Aorta (tissue), 5 donors: ENCODE data around the gene ERC1. TPM values are rescaled to one million over a fixed set of nuclear protein-coding genes. Genes with fewer than 3 reads are reported as not detected.

Source experiments
- ATAC-seq: fragments of 200-7000 bp; cut with Tn5 transposase; one replicate; pipeline ENCODE4 v1.9.1; 2022; ENCODE audit warnings: moderate library complexity; ENCODE audit not compliant: low FRiP score
- DNase-seq, 2 donors: peaks; one replicate each; pipeline ENCODE4 v3.0.0-alpha.2; 2020
- H3K27ac ChIP-seq, 2 donors: one replicate each; pipeline ENCODE4 v1.5.1; 2013; ENCODE audit warnings: low read length in 2 of 2, mild to moderate bottlenecking in 2 of 2, moderate library complexity in 2 of 2, control low read depth in 1 of 2, inconsistent platforms in 1 of 2, low read depth in 1 of 2
- H3K27me3 ChIP-seq, 2 donors: one replicate each; pipeline ENCODE4 v1.6.1; 2013; ENCODE audit warnings: control low read depth in 1 of 2, low read length in 1 of 2, mild to moderate bottlenecking in 1 of 2, moderate library complexity in 1 of 2; ENCODE audit not compliant: insufficient read depth in 2 of 2, control insufficient read depth in 1 of 2
- H3K36me3 ChIP-seq, 2 donors: one replicate each; pipeline ENCODE4 v1.6.1; 2013; ENCODE audit warnings: control low read depth in 1 of 2, low read length in 1 of 2, mild to moderate bottlenecking in 1 of 2; ENCODE audit not compliant: insufficient read depth in 2 of 2, control insufficient read depth in 1 of 2
- H3K4me1 ChIP-seq, 2 donors: one replicate each; pipeline ENCODE4 v1.6.1; 2013; ENCODE audit warnings: low read length in 2 of 2, control low read depth in 1 of 2, mild to moderate bottlenecking in 1 of 2, moderate library complexity in 1 of 2; ENCODE audit not compliant: insufficient read depth in 2 of 2, control insufficient read depth in 1 of 2
- H3K4me3 ChIP-seq, 2 donors: one replicate each; pipeline ENCODE4 v1.5.1; 2013; ENCODE audit warnings: low read length in 2 of 2, control low read depth in 1 of 2, mild to moderate bottlenecking in 1 of 2
- H3K9me3 ChIP-seq: one replicate; pipeline ENCODE4 v1.6.1; 2013; ENCODE audit warnings: mild to moderate bottlenecking, low read length; ENCODE audit not compliant: control insufficient read depth
- WGBS, 2 donors: extraction: QIAGEN DNeasy Blood & Tissue Kit; methylation state at CpG; one replicate each; pipeline ENCODE4 v1.1.7; 2013; 5-methylcytosine and 5-hydroxymethylcytosine counted together
- intact Hi-C, 2 donors: fragments of 100-400 bp; cut with DNase I; formaldehyde crosslinking; loops; one replicate each; pipeline versions ENCODE4 v1.14.2 to v1.15.0; 2022
- polyA plus RNA-seq, 2 donors: library from polyadenylated mRNA; stranded (reverse); fragments of 200-250 nt; gene quantifications; one replicate each; pipeline ENCODE4 v1.2.3, GENCODE V29; 2013
- total RNA-seq, 2 donors: library from RNA; stranded (reverse); fragmentation: NEBNext Ultra II Directional; extraction: Animal tissue kit (Norgen Biotek cat#: 25700); gene quantifications; one replicate each; pipeline ENCODE4 v1.2.1, GENCODE V29; 2021
- donor health status: healthy with polysubstance abuse.
- donor health status: Bipolar disorder and iron deficiency.
- donor health status: DM: no; HTN: no; CAD: no.
- donor health status: DM: no; HTN: no; CAD: no.
- donor health status: DM: yes; HTN: yes; CAD: no.

Gene ERC1
- total and polyA plus RNA-seq, 4 donors, result 8.1 to 99.8 (median 45.3) TPM

DNA sequence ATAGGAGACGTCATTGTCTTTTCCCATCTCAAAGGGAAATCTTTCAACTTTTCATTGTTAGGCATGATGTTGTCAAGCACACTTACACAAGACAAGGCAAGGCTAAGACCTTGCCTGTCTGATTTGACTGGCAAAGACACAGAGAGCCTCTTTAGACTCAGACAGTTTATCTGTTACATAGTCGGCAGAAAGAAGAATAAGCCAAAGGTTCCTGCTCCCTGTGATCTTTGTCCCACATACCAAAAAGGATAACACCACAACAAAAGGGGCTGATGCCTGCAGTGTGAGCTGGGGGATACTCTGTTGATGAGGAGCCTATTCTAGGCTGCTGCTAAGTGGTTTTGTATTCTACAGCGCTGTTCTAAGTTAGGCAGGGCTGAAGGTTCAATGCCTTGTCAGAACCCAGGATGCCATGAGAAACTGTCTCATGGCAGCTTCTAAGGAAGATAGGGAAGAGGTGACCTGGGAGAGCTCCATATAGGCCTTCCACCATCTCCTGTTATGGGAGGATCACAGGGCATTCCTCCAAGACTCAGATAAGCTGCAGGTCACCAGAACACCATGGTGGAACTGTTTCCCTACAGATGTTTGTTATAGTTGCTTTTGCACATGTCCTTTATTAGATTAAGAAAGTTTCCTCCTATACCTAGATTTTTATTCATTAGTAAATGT lies 12.7 kb downstream of the ERC1 start:
- intact Hi-C loops, result no loop called here
- Histone ChIP-seq H3K27ac (no peak overlapping the region), H3K27me3 (no peaks in the 10 kb centered on the region), H3K4me3 (no peak overlapping the region), H3K4me1 (no peaks in the 10 kb centered on the region), H3K9me3 (no peaks in the 10 kb centered on the region), H3K36me3 (peaks cover 0 to 3% of the 10 kb centered on the region in 2 donors)
- WGBS, 2 donors, result 60 to 68% methylated on average over 3 of the region's 3 CpGs
- DNase-seq (no peak), ATAC-seq (no peak)

DNA sequence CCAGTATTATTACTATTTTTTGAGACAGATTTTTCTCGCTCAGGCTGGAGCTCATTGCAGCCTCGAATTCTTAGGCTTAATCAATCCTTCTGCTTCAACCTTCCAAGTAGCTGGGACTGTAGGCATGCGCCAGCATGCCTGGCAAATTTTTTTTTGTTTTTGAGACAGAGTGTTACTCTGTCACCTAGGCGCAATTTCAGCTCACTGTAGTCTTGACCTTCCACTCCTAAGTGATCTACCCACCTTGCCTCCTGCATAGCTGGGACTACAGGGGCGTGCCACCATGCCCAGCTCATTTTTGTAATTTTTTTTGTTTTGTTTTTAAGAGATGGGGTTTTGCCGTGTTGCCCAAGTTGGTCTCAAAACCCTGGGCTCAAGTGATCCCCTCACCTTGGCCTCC lies 15.2 kb downstream of the ERC1 start:
- intact Hi-C loops, result no loop called here
- no peak overlapping the region for H3K27ac ChIP-seq
- no peak overlapping the region for H3K4me3 ChIP-seq
- no peak for DNase-seq
- 92 to 95% methylated on average over 6 of the region's 6 CpGs for WGBS, 2 donors
- no peaks in the 10 kb centered on the region for H3K9me3 ChIP-seq
- H3K27me3 ChIP-seq, result no peaks in the 10 kb centered on the region
- no peak for ATAC-seq
- no peaks in the 10 kb centered on the region for H3K4me1 ChIP-seq
- H3K36me3 ChIP-seq, result peaks cover 0 to 1% of the 10 kb centered on the region in 2 donors

DNA sequence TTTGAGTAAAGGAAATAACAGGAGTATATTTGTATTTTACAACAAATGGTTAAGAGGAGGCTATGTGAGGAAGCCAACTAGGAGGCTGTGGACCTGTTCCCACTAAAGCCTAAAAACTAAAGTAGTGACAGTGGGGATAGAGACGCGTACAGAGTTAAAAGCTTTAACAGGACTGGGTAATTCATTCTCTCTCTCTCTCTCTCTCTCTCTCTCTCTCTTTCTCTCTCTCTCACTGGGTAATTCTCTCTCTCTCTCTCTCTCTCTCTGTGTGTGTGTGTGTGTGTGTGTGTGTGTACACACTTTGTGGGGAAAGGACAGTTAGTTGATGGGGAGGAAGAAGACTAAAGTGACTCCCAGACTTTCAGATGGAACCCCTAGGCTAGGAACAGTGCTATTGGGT lies 16.3 kb downstream of the ERC1 start:
- DNase-seq (no peak), ATAC-seq (no peak)
- Histone ChIP-seq H3K4me1 (no peaks in the 10 kb centered on the region), H3K36me3 (no peaks in the 10 kb centered on the region), H3K27me3 (no peaks in the 10 kb centered on the region), H3K4me3 (no peak overlapping the region), H3K9me3 (no peaks in the 10 kb centered on the region), H3K27ac (no peak overlapping the region)
- 83 to 93% methylated on average over 2 of the region's 2 CpGs for WGBS, 2 donors
- intact Hi-C loops, result no loop called here

DNA sequence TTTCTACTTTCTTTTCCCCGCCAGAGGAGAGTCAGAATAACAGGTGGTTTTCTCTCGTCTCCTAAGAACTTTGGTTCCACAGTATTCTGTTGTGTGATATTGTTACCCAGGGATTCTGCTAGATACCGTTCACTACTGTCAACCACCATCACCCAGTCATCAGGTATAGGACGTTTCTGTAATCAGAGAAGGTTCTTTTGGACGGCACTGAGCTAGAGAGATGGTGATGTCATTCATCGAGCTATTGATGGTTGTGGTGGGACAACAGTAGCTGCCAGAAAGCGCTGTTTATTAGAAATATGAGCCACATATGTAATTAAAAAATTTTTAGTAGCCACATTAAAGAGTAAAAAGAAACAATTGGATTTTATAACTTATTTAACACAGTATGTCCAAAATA lies 17.0 kb downstream of the ERC1 start:
- Histone ChIP-seq H3K9me3 (no peaks in the 10 kb centered on the region), H3K4me1 (no peaks in the 10 kb centered on the region), H3K27me3 (no peaks in the 10 kb centered on the region), H3K4me3 (no peak overlapping the region), H3K27ac (no peak overlapping the region), H3K36me3 (no peaks in the 10 kb centered on the region)
- intact Hi-C loops, result no loop called here
- 88 to 89% methylated on average over 7 of the region's 7 CpGs for WGBS, 2 donors
- ATAC-seq (no peak), DNase-seq (no peak)

DNA sequence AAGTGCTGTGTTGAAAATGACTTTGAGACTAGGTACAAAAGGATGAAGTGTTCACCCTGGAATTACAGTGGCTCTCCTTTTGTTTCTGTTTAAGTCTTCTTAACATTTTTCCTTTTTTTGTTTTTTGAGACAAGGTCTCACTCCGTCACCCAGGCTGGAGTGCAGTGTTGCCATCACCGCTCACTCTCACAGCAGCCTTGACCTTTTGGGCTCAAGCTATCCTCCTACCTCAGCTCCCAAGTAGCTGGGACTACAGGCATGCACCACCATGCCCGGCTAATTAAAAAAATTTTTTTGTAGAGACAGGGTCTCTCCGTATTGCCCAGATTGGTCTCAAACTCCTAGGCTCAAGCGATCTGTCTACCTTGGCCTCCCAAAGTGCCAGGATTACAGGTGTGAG lies 20.1 kb downstream of the ERC1 start:
- no peak for ATAC-seq
- intact Hi-C loops, result no loop called here
- DNase-seq, result no peak
- no peaks in the 10 kb centered on the region for H3K36me3 ChIP-seq
- no peaks in the 10 kb centered on the region for H3K9me3 ChIP-seq
- H3K4me1 ChIP-seq, result peaks cover 0 to 2% of the 10 kb centered on the region in 2 donors
- H3K27me3 ChIP-seq, result no peaks in the 10 kb centered on the region
- no peak overlapping the region for H3K27ac ChIP-seq
- no peak overlapping the region for H3K4me3 ChIP-seq
- WGBS, 2 donors, result 97 to 99% methylated on average over 5 of the region's 5 CpGs

DNA sequence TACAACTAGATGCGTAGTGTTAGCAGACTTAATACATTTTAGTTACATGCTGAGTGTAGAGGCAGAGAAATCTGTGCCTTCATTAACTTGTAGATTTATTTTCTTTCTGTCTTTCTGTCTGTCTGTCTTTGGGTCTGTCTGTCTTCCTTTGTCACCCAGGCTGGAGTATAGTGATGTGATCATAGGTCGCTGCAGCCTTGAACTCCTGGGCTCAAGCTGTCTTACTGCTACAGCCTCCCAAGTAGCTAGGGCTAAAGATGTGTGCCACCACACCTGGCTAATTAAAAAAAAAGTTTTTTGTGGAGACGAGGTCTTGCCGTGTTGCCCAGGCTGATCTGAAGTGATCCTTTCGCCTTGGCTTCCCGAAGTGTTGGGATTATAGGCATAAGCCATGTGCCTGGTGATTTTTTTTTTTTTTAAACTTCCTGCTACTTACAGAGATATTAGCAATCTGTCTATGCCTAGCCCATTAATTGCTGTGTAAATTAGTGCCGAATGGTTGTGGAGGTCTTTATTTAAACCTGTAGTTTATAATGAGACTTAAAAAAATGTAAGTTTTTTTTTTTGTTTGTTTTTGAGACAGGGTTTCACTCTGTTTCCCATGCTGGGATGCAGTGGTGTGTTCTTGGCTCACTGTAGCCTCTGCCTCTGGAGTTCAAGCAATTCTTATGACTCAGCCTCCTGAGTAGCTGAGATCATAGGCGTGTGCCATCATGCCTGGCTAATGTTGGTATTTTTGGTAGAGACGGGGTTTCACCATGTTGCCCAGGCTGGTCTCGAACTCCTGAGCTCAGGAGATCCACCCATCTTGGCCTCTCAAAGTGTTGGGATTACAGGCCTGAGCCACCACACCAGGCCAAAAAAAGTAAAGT lies 22.8 kb downstream of the ERC1 start:
- intact Hi-C loops, result no loop called here
- 64 to 67% methylated on average over 10 of the region's 10 CpGs for WGBS, 2 donors
- ATAC-seq (peak; percentile 46), DNase-seq (peak in 1 of 2 donors; percentile 52)
- peak overlapping the region in 1 of 2 donors; percentile 25 for H3K27ac ChIP-seq
- no peak overlapping the region for H3K4me3 ChIP-seq
- H3K36me3 ChIP-seq, result no peaks in the 10 kb centered on the region
- no peaks in the 10 kb centered on the region for H3K27me3 ChIP-seq
- H3K9me3 ChIP-seq, result no peaks in the 10 kb centered on the region
- peaks cover 0 to 2% of the 10 kb centered on the region in 2 donors for H3K4me1 ChIP-seq

DNA sequence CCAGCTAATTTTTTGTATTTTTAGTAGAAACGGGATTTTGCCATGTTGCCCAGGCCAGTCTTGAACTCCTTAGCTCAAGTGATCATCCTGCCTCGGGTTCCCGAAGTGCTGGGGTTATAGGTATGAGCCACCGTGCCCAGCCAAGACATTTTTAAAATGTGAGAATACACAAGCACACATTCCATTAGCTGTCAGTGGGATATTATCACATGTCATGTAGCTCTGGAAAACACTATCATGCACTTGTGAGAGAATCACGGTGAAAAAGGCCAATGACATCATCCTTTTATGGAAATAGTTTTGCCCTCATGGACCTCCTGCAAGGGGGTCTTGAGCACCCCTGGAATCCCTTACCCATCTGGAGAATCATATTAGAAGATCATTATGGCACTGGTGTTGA lies 28.3 kb downstream of the ERC1 start:
- Histone ChIP-seq H3K4me3 (no peak overlapping the region), H3K27ac (no peak overlapping the region), H3K36me3 (no peaks in the 10 kb centered on the region), H3K4me1 (no peaks in the 10 kb centered on the region), H3K9me3 (no peaks in the 10 kb centered on the region), H3K27me3 (no peaks in the 10 kb centered on the region)
- WGBS, 2 donors, result 85 to 89% methylated on average over 5 of the region's 5 CpGs
- intact Hi-C loops, result no loop called here
- DNase-seq (no peak), ATAC-seq (no peak)

DNA sequence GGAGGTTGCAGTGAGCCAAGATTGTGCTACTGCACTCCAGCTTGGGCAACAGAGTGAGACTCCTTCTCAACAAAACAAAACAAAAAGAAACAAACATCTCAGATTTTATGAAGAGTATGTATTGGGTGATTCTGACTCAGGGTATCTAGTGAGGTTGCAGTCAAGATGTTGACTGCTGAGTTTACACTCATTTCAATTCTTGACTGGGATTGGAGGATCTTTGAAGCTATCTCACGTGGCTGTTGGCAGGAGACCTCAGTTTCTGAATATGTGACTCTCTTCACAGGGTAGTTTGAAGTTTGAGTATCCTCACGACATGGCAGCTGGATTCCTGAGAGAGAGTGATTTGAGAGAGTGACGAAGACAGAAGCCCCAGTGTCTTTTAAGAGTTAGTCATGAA lies 29.4 kb downstream of the ERC1 start:
- WGBS, 2 donors, result 92% methylated on average over 3 of the region's 3 CpGs
- Histone ChIP-seq H3K9me3 (no peaks in the 10 kb centered on the region), H3K4me3 (no peak overlapping the region), H3K27ac (no peak overlapping the region), H3K4me1 (no peaks in the 10 kb centered on the region), H3K27me3 (no peaks in the 10 kb centered on the region), H3K36me3 (no peaks in the 10 kb centered on the region)
- ATAC-seq (no peak), DNase-seq (no peak)
- intact Hi-C loops, result no loop called here
